GM12873 (cell line): ENCODE data around the gene COMMD1.

Source experiments
- CTCF ChIP-seq: IDR thresholded peaks from 2 replicates; pipeline ENCODE4 v1.5.1; 2012; ENCODE audit warnings: low read depth, mild to moderate bottlenecking, moderate library complexity, low read length, control low read depth; ENCODE audit not compliant: insufficient read depth; ENCODE audit errors: missing control alignments

COMMD1 gene

GRCh38 chr2:61962095-61962984 lies 56.9 kb downstream of the COMMD1 start:
- no peak for TF ChIP-seq CTCF

GRCh38 chr2:61966087-61966727 lies 60.7 kb downstream of the COMMD1 start:
- TF ChIP-seq CTCF, result no peak

GRCh38 chr2:61967262-61967661 lies 61.8 kb downstream of the COMMD1 start:
- TF ChIP-seq CTCF, result no peak

- no peak for TF ChIP-seq CTCF
These were observed 63.9 kb downstream of the COMMD1 start for GRCh38 chr2:61969376-61969775.

- no peak for TF ChIP-seq CTCF
These were observed 65.5 kb downstream of the COMMD1 start for GRCh38 chr2:61970807-61971556.

- TF ChIP-seq CTCF, result no peak
These were observed 73.0 kb downstream of the COMMD1 start for GRCh38 chr2:61978522-61978921.

GRCh38 chr2:61980758-61981157 lies 75.3 kb downstream of the COMMD1 start:
- TF ChIP-seq CTCF, result no peak
